H1 (cell line): ENCODE measurements around the gene EFHC1.

ENCODE experiments used
- BRCA1 ChIP-seq: IDR thresholded peaks from 2 replicates; pipeline ENCODE4 v1.6.1; 2012; ENCODE audit warnings: low read depth, low read length, improper control_type of control experiment
- CBX5 ChIP-seq: fragments of 300-800, 300-1000 bp; sonication (generic); IDR thresholded peaks from 2 replicates; pipeline ENCODE4 v1.7.1; 2016; ENCODE audit warnings: antibody characterized with exemption, low read length, low read depth
- CEBPB ChIP-seq: IDR thresholded peaks from 2 replicates; pipeline ENCODE4 v1.6.1; 2012; ENCODE audit warnings: low read depth, low read length
- CHD2 ChIP-seq: IDR thresholded peaks from 2 replicates; pipeline ENCODE4 v1.6.1; 2012; ENCODE audit warnings: low read length, improper control_type of control experiment
- EP300 ChIP-seq, 2 experiments: IDR thresholded peaks; 1 replicate in 1 of 2; 2 replicates in 1 of 2; pipeline ENCODE4 v1.6.1; 2011 to 2012; ENCODE audit warnings: low read depth in 2 of 2, low read length in 2 of 2, mild to moderate bottlenecking in 2 of 2, borderline replicate concordance in 1 of 2, inconsistent platforms in 1 of 2, moderate library complexity in 1 of 2
- MAFK ChIP-seq: IDR thresholded peaks from 2 replicates; pipeline ENCODE4 v1.6.1; 2012; ENCODE audit warnings: low read depth, mild to moderate bottlenecking, improper control_type of control experiment, low read length
- POLR2A ChIP-seq, 2 experiments: IDR thresholded peaks; 1 replicate in 1 of 2; 2 replicates in 1 of 2; pipeline ENCODE4 v1.6.1; 2011; ENCODE audit warnings: low read depth in 2 of 2, low read length in 2 of 2, mild to moderate bottlenecking in 2 of 2; ENCODE audit errors: control extremely low read depth in 1 of 2
- POLR2AphosphoS5 ChIP-seq: IDR thresholded peaks from 2 replicates; pipeline ENCODE4 v1.6.1; 2011; ENCODE audit warnings: low read depth, low read length
- RFX5 ChIP-seq: IDR thresholded peaks from 2 replicates; pipeline ENCODE4 v1.6.1; 2011; ENCODE audit warnings: low read depth, low read length, improper control_type of control experiment, borderline replicate concordance
- SIN3A ChIP-seq, 2 experiments: IDR thresholded peaks in 1 of 2; conservative IDR thresholded peaks in 1 of 2; 2 replicates each; pipeline ENCODE4 v1.6.1; 2011 to 2012; ENCODE audit warnings: low read length in 2 of 2, improper control_type of control experiment in 1 of 2, low read depth in 1 of 2, mild to moderate bottlenecking in 1 of 2
- TF ChIP-seq, protein P1 (sequence below), 3 experiments: IDR thresholded peaks; 1 replicate in 2 of 3; 2 replicates in 1 of 3; pipeline versions ENCODE4 v1.5.1 to v1.6.1; 2011; ENCODE audit warnings: low read length in 3 of 3, mild to moderate bottlenecking in 3 of 3, inconsistent platforms in 2 of 3, low read depth in 1 of 3, moderate library complexity in 1 of 3; ENCODE audit not compliant: insufficient read depth in 1 of 3; ENCODE audit errors: control extremely low read depth in 1 of 3
- TF ChIP-seq, protein P2 (sequence below): IDR thresholded peaks from 2 replicates; pipeline ENCODE4 v1.6.1; 2012; ENCODE audit warnings: inconsistent platforms

DNA sequence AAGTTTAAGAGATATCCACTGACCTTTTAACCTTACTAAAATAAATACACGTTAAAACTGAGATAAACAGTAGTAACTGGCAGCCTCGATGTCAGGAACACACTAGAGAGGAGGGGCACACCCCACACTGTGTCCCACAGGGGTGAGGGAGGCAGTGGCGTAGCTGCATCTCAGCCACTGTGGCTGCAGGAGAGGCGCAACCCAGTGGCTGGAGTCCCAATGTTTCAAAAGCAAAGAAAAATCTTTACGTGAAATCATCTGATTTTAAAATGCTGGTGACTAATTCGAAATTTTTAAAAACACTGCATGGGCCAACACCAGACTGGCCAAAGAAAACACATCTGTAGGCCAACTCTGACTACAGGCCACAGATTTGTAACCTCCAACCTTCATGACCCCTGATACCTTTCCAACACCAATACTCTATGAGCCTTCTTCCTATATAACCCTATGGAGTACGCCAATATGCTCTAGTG lies 102.0 kb downstream of the EFHC1 start:
- TF ChIP-seq, protein P1, sequence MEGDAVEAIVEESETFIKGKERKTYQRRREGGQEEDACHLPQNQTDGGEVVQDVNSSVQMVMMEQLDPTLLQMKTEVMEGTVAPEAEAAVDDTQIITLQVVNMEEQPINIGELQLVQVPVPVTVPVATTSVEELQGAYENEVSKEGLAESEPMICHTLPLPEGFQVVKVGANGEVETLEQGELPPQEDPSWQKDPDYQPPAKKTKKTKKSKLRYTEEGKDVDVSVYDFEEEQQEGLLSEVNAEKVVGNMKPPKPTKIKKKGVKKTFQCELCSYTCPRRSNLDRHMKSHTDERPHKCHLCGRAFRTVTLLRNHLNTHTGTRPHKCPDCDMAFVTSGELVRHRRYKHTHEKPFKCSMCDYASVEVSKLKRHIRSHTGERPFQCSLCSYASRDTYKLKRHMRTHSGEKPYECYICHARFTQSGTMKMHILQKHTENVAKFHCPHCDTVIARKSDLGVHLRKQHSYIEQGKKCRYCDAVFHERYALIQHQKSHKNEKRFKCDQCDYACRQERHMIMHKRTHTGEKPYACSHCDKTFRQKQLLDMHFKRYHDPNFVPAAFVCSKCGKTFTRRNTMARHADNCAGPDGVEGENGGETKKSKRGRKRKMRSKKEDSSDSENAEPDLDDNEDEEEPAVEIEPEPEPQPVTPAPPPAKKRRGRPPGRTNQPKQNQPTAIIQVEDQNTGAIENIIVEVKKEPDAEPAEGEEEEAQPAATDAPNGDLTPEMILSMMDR (IDR thresholded peaks at IDR 0.05; ENCODE audit: control extremely low read depth in 1 of 3, insufficient read depth in 1 of 3, low read depth in 1 of 3, low read length in 3 of 3): no peak
- no peak for TF ChIP-seq POLR2AphosphoS5
- no peak for TF ChIP-seq SIN3A (conservative IDR thresholded peaks at IDR 0.05 in 1 of 2, IDR thresholded peaks at IDR 0.05 in 1 of 2; ENCODE audit: low read depth in 1 of 2, low read length in 2 of 2)
- TF ChIP-seq CBX5: no peak
- no peak for TF ChIP-seq EP300 (IDR thresholded peaks at IDR 0.05; ENCODE audit: borderline replicate concordance in 1 of 2, low read depth in 2 of 2, low read length in 2 of 2)
- no peak for TF ChIP-seq MAFK
- no peak for TF ChIP-seq POLR2A (IDR thresholded peaks at IDR 0.05; ENCODE audit: control extremely low read depth in 1 of 2, low read depth in 2 of 2, low read length in 2 of 2)
- no peak for TF ChIP-seq RFX5
- TF ChIP-seq CEBPB: no peak
- no peak for TF ChIP-seq BRCA1
- TF ChIP-seq, protein P2, sequence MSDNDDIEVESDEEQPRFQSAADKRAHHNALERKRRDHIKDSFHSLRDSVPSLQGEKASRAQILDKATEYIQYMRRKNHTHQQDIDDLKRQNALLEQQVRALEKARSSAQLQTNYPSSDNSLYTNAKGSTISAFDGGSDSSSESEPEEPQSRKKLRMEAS: no peak
- no peak for TF ChIP-seq CHD2
